Mesenchymal stem cell (in vitro differentiated cells and primary cell): Measurements from ENCODE around the gene ACTL7A.

Source experiments
- DNase-seq: peaks from one replicate; pipeline ENCODE4 v3.0.0-alpha.2; 2013
- H2AFZ ChIP-seq: one replicate; pipeline ENCODE4 v1.6.1; 2013; ENCODE audit warnings: low read depth, mild to moderate bottlenecking, control low read depth, inconsistent platforms, low read length, moderate library complexity
- H2AK5ac ChIP-seq: 2 replicates; pipeline ENCODE4 v1.6.1; 2013; ENCODE audit warnings: low read length, moderate library complexity, mild to moderate bottlenecking, inconsistent platforms; ENCODE audit not compliant: severe bottlenecking
- H2BK120ac ChIP-seq: one replicate; pipeline ENCODE4 v1.6.1; 2013; ENCODE audit warnings: low read depth, mild to moderate bottlenecking, inconsistent platforms, low read length, moderate library complexity
- H2BK12ac ChIP-seq, 2 experiments: one replicate each; pipeline ENCODE4 v1.6.1; 2013; ENCODE audit warnings: inconsistent platforms in 2 of 2, low read length in 2 of 2, mild to moderate bottlenecking in 2 of 2, moderate library complexity in 2 of 2, control low read depth in 1 of 2
- H2BK15ac ChIP-seq: one replicate; pipeline ENCODE4 v1.6.1; 2013; ENCODE audit warnings: mild to moderate bottlenecking, low read depth, inconsistent platforms; ENCODE audit not compliant: poor library complexity, severe bottlenecking
- H2BK5ac ChIP-seq: 2 replicates; pipeline ENCODE4 v1.6.1; 2013; ENCODE audit warnings: low read depth, mild to moderate bottlenecking, low read length, control low read depth, inconsistent platforms; ENCODE audit not compliant: poor library complexity, severe bottlenecking
- H3K14ac ChIP-seq, 2 experiments: one replicate each; pipeline ENCODE4 v1.6.1; 2013; ENCODE audit warnings: inconsistent platforms in 2 of 2, low read length in 2 of 2, control low read depth in 1 of 2, mild to moderate bottlenecking in 1 of 2, moderate library complexity in 1 of 2
- H3K18ac ChIP-seq, 2 experiments: one replicate each; pipeline ENCODE4 v1.6.1; 2013; ENCODE audit warnings: inconsistent platforms in 2 of 2, low read length in 2 of 2, control low read depth in 1 of 2, low read depth in 1 of 2, mild to moderate bottlenecking in 1 of 2
- H3K23ac ChIP-seq, 2 experiments: one replicate each; pipeline ENCODE4 v1.6.1; 2013; ENCODE audit warnings: inconsistent platforms in 2 of 2, low read length in 2 of 2, mild to moderate bottlenecking in 2 of 2, moderate library complexity in 2 of 2, control low read depth in 1 of 2
- H3K27ac ChIP-seq: 2 replicates; pipeline ENCODE4 v1.5.1; 2013; ENCODE audit warnings: mild to moderate bottlenecking, moderate library complexity, low read length, control low read depth, inconsistent platforms; ENCODE audit not compliant: poor library complexity, severe bottlenecking
- H3K27me3 ChIP-seq, 2 experiments: 2 replicates each; pipeline versions ENCODE4 v1.6.1 to v1.7.0; 2013; ENCODE audit warnings: low read length in 2 of 2, mild to moderate bottlenecking in 2 of 2, moderate library complexity in 2 of 2, control low read depth in 1 of 2, inconsistent platforms in 1 of 2; ENCODE audit not compliant: control insufficient read depth in 1 of 2, insufficient read depth in 1 of 2
- H3K36me3 ChIP-seq, 2 experiments: 2 replicates each; pipeline versions ENCODE4 v1.6.1 to v1.7.0; 2013; ENCODE audit warnings: low read length in 2 of 2, control low read depth in 1 of 2, inconsistent platforms in 1 of 2, low read depth in 1 of 2, mild to moderate bottlenecking in 1 of 2; ENCODE audit not compliant: insufficient read depth in 2 of 2, control insufficient read depth in 1 of 2
- H3K4ac ChIP-seq, 2 experiments: one replicate each; pipeline ENCODE4 v1.6.1; 2013; ENCODE audit warnings: inconsistent platforms in 2 of 2, low read length in 2 of 2, mild to moderate bottlenecking in 2 of 2, moderate library complexity in 2 of 2, control low read depth in 1 of 2, low read depth in 1 of 2
- H3K4me1 ChIP-seq: 2 replicates; pipeline ENCODE4 v1.6.1; 2013; ENCODE audit warnings: low read depth, low read length, control low read depth; ENCODE audit not compliant: control insufficient read depth, insufficient read depth
- H3K4me2 ChIP-seq: 2 replicates; pipeline ENCODE4 v1.6.1; 2013; ENCODE audit warnings: low read length, mild to moderate bottlenecking, inconsistent platforms; ENCODE audit not compliant: poor library complexity, severe bottlenecking
- H3K4me3 ChIP-seq, 2 experiments: 2 replicates each; pipeline versions ENCODE4 v1.5.1 to v1.7.0; 2013; ENCODE audit warnings: low read length in 2 of 2, mild to moderate bottlenecking in 2 of 2, control low read depth in 1 of 2, low read depth in 1 of 2; ENCODE audit not compliant: insufficient read depth in 1 of 2
- H3K79me1 ChIP-seq: replicated peaks from 2 replicates; pipeline ENCODE4 v1.6.1; 2013; ENCODE audit warnings: mild to moderate bottlenecking, control low read depth, low read length, inconsistent platforms; ENCODE audit not compliant: poor library complexity, severe bottlenecking
- H3K9ac ChIP-seq: 2 replicates; pipeline ENCODE4 v1.7.0; 2013; ENCODE audit warnings: mild to moderate bottlenecking, low read length, moderate library complexity
- H3K9me3 ChIP-seq: 2 replicates; pipeline ENCODE4 v1.7.0; 2013; ENCODE audit warnings: mild to moderate bottlenecking, low read length; ENCODE audit not compliant: control insufficient read depth
- H4K8ac ChIP-seq: one replicate; pipeline ENCODE4 v1.6.1; 2013; ENCODE audit warnings: inconsistent platforms, mild to moderate bottlenecking, low read length, moderate library complexity
- H4K91ac ChIP-seq: one replicate; pipeline ENCODE4 v1.6.1; 2013; ENCODE audit warnings: mild to moderate bottlenecking, low read length, inconsistent platforms
- WGBS: methylation state at CpG from one replicate; pipeline ENCODE4 v1.1.7; 2013; ENCODE audit warnings: mixed read lengths; 5-methylcytosine and 5-hydroxymethylcytosine counted together

The ACTL7A gene

GRCh38 chr9:108904161-108904560 lies 42.1 kb downstream of the ACTL7A start:
- no peak overlapping the region for H2BK120ac ChIP-seq
- no peak overlapping the region for H2BK5ac ChIP-seq
- no peak overlapping the region for H3K9ac ChIP-seq
- H3K27me3 ChIP-seq: no peaks in the 10 kb centered on the region
- H2AFZ ChIP-seq: no peak overlapping the region
- no peak overlapping the region for H2BK15ac ChIP-seq
- no peak overlapping the region for H3K4me2 ChIP-seq
- no peak overlapping the region for H4K8ac ChIP-seq
- H3K4ac ChIP-seq: no peak overlapping the region
- no peak overlapping the region for H3K23ac ChIP-seq
- H3K9me3 ChIP-seq: no peaks in the 10 kb centered on the region
- no peak overlapping the region for H4K91ac ChIP-seq
- DNase-seq: no peak
- H3K27ac ChIP-seq: no peak overlapping the region
- peaks cover 13 to 97% of the 10 kb centered on the region in 2 experiments for H3K36me3 ChIP-seq
- no CpG with 5 or more reads among the region's 3 CpGs for WGBS
- no peaks in the 10 kb centered on the region for H3K4me1 ChIP-seq
- H2BK12ac ChIP-seq: no peak overlapping the region
- no peak overlapping the region for H2AK5ac ChIP-seq
- H3K18ac ChIP-seq: no peak overlapping the region
- peaks cover 2% of the 10 kb centered on the region for H3K79me1 ChIP-seq
- no peak overlapping the region for H3K14ac ChIP-seq
- no peak overlapping the region for H3K4me3 ChIP-seq

GRCh38 chr9:108905494-108905893 lies 43.4 kb downstream of the ACTL7A start:
- Histone ChIP-seq H3K4me3 (no peak overlapping the region), H3K36me3 (peaks cover 10 to 97% of the 10 kb centered on the region in 2 experiments), H2BK12ac (no peak overlapping the region), H3K23ac (no peak overlapping the region), H2BK5ac (no peak overlapping the region), H2AFZ (no peak overlapping the region), H2AK5ac (no peak overlapping the region), H4K91ac (no peak overlapping the region), H3K4me2 (no peak overlapping the region), H3K4me1 (no peaks in the 10 kb centered on the region), H3K79me1 (peaks cover 4% of the 10 kb centered on the region), H4K8ac (no peak overlapping the region), H3K9me3 (no peaks in the 10 kb centered on the region), H3K14ac (no peak overlapping the region), H3K4ac (no peak overlapping the region), H3K9ac (no peak overlapping the region), H3K27ac (no peak overlapping the region), H2BK15ac (no peak overlapping the region), H3K27me3 (no peaks in the 10 kb centered on the region), H2BK120ac (no peak overlapping the region), H3K18ac (no peak overlapping the region)
- WGBS: no CpG with 5 or more reads among the region's 2 CpGs
- no peak for DNase-seq

GRCh38 chr9:108910402-108910801 lies 48.3 kb downstream of the ACTL7A start:
- H3K9ac ChIP-seq: no peak overlapping the region
- H3K27ac ChIP-seq: no peak overlapping the region
- no peak overlapping the region for H2AK5ac ChIP-seq
- H4K91ac ChIP-seq: no peak overlapping the region
- DNase-seq: no peak
- H3K4me3 ChIP-seq: no peak overlapping the region
- no peak overlapping the region for H2BK120ac ChIP-seq
- peaks cover 7% of the 10 kb centered on the region for H3K79me1 ChIP-seq
- no peak overlapping the region for H2BK5ac ChIP-seq
- H3K4me1 ChIP-seq: no peaks in the 10 kb centered on the region
- no peak overlapping the region for H2BK15ac ChIP-seq
- no peak overlapping the region for H3K23ac ChIP-seq
- no peak overlapping the region for H2AFZ ChIP-seq
- H3K27me3 ChIP-seq: no peaks in the 10 kb centered on the region
- H3K36me3 ChIP-seq: peaks cover 25 to 89% of the 10 kb centered on the region in 2 experiments
- H2BK12ac ChIP-seq: no peak overlapping the region
- no peak overlapping the region for H3K14ac ChIP-seq
- no peaks in the 10 kb centered on the region for H3K9me3 ChIP-seq
- H3K18ac ChIP-seq: no peak overlapping the region
- H4K8ac ChIP-seq: no peak overlapping the region
- no peak overlapping the region for H3K4ac ChIP-seq
- H3K4me2 ChIP-seq: no peak overlapping the region

GRCh38 chr9:108910914-108911313 lies 48.8 kb downstream of the ACTL7A start:
- Histone ChIP-seq H2BK15ac (no peak overlapping the region), H3K79me1 (peaks cover 8% of the 10 kb centered on the region), H3K4ac (no peak overlapping the region), H3K4me1 (no peaks in the 10 kb centered on the region), H2BK120ac (no peak overlapping the region), H3K23ac (no peak overlapping the region), H3K9ac (no peak overlapping the region), H2AK5ac (no peak overlapping the region), H3K9me3 (no peaks in the 10 kb centered on the region), H3K27ac (no peak overlapping the region), H3K18ac (no peak overlapping the region), H3K4me3 (no peak overlapping the region), H3K14ac (no peak overlapping the region), H3K36me3 (peaks cover 25 to 89% of the 10 kb centered on the region in 2 experiments), H2AFZ (no peak overlapping the region), H2BK12ac (no peak overlapping the region), H4K91ac (no peak overlapping the region), H4K8ac (no peak overlapping the region), H2BK5ac (no peak overlapping the region), H3K4me2 (no peak overlapping the region), H3K27me3 (no peaks in the 10 kb centered on the region)
- 100% methylated on average over 1 of the region's 2 CpGs for WGBS
- no peak for DNase-seq
